ENCODE measurements around the gene OARD1.

DNA sequence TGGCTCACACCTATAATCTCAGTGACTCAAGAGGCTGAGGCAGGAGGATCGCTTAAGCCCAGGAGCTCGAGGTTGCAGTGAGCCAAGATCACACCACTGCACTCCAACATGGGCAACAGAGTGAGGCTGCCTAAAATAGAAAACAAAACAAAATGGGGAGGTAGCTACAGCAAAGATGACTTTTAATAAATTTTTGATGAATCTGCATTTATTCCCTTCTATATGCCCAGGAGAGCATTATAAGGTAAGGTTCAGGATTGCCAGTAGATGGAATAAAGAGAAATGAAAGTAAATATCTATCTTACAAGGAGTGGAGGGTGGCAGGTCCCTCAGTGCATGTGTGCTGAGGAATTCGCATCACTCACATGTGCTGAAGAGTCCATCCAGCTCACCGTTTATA, 57.4 kb downstream of the OARD1 start:
- TF ChIP-seq, protein P1, sequence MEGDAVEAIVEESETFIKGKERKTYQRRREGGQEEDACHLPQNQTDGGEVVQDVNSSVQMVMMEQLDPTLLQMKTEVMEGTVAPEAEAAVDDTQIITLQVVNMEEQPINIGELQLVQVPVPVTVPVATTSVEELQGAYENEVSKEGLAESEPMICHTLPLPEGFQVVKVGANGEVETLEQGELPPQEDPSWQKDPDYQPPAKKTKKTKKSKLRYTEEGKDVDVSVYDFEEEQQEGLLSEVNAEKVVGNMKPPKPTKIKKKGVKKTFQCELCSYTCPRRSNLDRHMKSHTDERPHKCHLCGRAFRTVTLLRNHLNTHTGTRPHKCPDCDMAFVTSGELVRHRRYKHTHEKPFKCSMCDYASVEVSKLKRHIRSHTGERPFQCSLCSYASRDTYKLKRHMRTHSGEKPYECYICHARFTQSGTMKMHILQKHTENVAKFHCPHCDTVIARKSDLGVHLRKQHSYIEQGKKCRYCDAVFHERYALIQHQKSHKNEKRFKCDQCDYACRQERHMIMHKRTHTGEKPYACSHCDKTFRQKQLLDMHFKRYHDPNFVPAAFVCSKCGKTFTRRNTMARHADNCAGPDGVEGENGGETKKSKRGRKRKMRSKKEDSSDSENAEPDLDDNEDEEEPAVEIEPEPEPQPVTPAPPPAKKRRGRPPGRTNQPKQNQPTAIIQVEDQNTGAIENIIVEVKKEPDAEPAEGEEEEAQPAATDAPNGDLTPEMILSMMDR (conservative IDR thresholded peaks at IDR 0.05; ENCODE audit: low read depth, low read length): no peak
- TF ChIP-seq EZH2phosphoT487 (IDR thresholded peaks at IDR 0.05; ENCODE audit: borderline replicate concordance, low read length): no peak
- TF ChIP-seq EZH2 (IDR thresholded peaks at IDR 0.05; ENCODE audit: low read length, unreplicated experiment): no peak
